Body of pancreas (tissue), 4 donors: ENCODE results near the gene SERPINA12. TPM values are rescaled to one million over a fixed set of nuclear protein-coding genes. Genes with fewer than 3 reads are reported as not detected.

Experiments used
- ATAC-seq: fragments of 150-250 bp; one replicate; pipeline ENCODE4 v1.9.1; 2016
- DNase-seq, 4 donors: peaks; one replicate each; pipeline ENCODE4 v3.0.0-alpha.2; 2019
- H3K27ac ChIP-seq, 4 donors: fragments of 200-600 bp; sonication (generic); 1 replicate in 3 of 4; 2 replicates in 1 of 4; pipeline versions ENCODE4 v1.5.1 to v1.6.1; 2016 to 2019; ENCODE audit warnings: mild to moderate bottlenecking in 1 of 4, mixed read lengths in 1 of 4, moderate library complexity in 1 of 4
- H3K27me3 ChIP-seq, 2 donors: fragments of 200-600 bp; sonication (generic); one replicate each; pipeline ENCODE4 v1.6.0; 2016; ENCODE audit warnings: mild to moderate bottlenecking in 1 of 2
- H3K36me3 ChIP-seq, 2 donors: fragments of 200-600 bp; sonication (generic); replicated peaks in 1 of 2; 2 replicates each; pipeline ENCODE4 v1.5.1; 2016; ENCODE audit warnings: low read depth in 2 of 2; ENCODE audit not compliant: insufficient read depth in 1 of 2
- H3K4me1 ChIP-seq: fragments of 200-600 bp; sonication (generic); one replicate; pipeline ENCODE4 v1.6.0; 2016
- H3K4me3 ChIP-seq, 2 donors: fragments of 200-600 bp; sonication (generic); 1 replicate in 1 of 2; 2 replicates in 1 of 2; pipeline ENCODE4 v1.5.1; 2016 to 2019
- H3K9me3 ChIP-seq, 3 donors: fragments of 200-600 bp; sonication (generic); 1 replicate in 2 of 3; 2 replicates in 1 of 3; pipeline ENCODE4 v1.5.1; 2016
- POLR2A ChIP-seq, 3 donors: fragments of 450-650 bp; IDR thresholded peaks; one replicate each; pipeline ENCODE4 v1.6.1; 2016; ENCODE audit warnings: antibody characterized with exemption in 3 of 3, mild to moderate bottlenecking in 2 of 3
- WGBS, 2 donors: methylation state at CpG; one replicate each; pipeline ENCODE4 v1.1.5; 2017; 5-methylcytosine and 5-hydroxymethylcytosine counted together
- intact Hi-C: fragments of 100-400 bp; cut with DNase I; formaldehyde crosslinking; loops from one replicate; pipeline ENCODE4 v1.15.1; 2023
- total RNA-seq, 2 donors: library from RNA; depleted of rRNA; stranded (reverse); fragments of >200 nt; gene quantifications; one replicate each; pipeline ENCODE4 v1.1.0, GENCODE V29; 2016
- TF ChIP-seq, protein P1 (sequence below), 7 experiments: fragments of 450-650 bp in 4 of 7; fragments of 200-600 bp in 3 of 7; sonication (generic) in 3 of 7; IDR thresholded peaks; one replicate each; pipeline ENCODE4 v1.5.1; 2016 to 2019; ENCODE audit warnings: antibody characterized with exemption in 7 of 7

The SERPINA12 gene, protein sequence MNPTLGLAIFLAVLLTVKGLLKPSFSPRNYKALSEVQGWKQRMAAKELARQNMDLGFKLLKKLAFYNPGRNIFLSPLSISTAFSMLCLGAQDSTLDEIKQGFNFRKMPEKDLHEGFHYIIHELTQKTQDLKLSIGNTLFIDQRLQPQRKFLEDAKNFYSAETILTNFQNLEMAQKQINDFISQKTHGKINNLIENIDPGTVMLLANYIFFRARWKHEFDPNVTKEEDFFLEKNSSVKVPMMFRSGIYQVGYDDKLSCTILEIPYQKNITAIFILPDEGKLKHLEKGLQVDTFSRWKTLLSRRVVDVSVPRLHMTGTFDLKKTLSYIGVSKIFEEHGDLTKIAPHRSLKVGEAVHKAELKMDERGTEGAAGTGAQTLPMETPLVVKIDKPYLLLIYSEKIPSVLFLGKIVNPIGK
- total RNA-seq = not detected

GRCh38 chr14:94509356-94509755, at the start of gene SERPINA12:
TSS of gene SERPINA12 (minus strand) at chr14:94509469. CDS start at chr14:94498397, 11,072 bp downstream.
- Histone ChIP-seq H3K36me3 (no peaks in the 10 kb centered on the region), H3K4me3 (no peak within 1 kb of the TSS), H3K27ac (no peak within 1 kb of the TSS), H3K27me3 (no peaks in the 10 kb centered on the region), H3K4me1 (no peaks in the 10 kb centered on the region), H3K9me3 (no peaks in the 10 kb centered on the region)
- intact Hi-C loops = no loop called here
- no peak for DNase-seq
- 60 to 62% methylated on average over 3 of the region's 3 CpGs for WGBS, 2 donors
- ATAC-seq = no peak
- TF ChIP-seq, protein P1, sequence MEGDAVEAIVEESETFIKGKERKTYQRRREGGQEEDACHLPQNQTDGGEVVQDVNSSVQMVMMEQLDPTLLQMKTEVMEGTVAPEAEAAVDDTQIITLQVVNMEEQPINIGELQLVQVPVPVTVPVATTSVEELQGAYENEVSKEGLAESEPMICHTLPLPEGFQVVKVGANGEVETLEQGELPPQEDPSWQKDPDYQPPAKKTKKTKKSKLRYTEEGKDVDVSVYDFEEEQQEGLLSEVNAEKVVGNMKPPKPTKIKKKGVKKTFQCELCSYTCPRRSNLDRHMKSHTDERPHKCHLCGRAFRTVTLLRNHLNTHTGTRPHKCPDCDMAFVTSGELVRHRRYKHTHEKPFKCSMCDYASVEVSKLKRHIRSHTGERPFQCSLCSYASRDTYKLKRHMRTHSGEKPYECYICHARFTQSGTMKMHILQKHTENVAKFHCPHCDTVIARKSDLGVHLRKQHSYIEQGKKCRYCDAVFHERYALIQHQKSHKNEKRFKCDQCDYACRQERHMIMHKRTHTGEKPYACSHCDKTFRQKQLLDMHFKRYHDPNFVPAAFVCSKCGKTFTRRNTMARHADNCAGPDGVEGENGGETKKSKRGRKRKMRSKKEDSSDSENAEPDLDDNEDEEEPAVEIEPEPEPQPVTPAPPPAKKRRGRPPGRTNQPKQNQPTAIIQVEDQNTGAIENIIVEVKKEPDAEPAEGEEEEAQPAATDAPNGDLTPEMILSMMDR (IDR thresholded peaks at IDR 0.05) = no peak
- TF ChIP-seq POLR2A (IDR thresholded peaks at IDR 0.05) = no peak

- H3K9me3 ChIP-seq = no peaks in the 10 kb centered on the region
- intact Hi-C loops = no loop called here
- no peak for ATAC-seq
- H3K27ac ChIP-seq = no peak overlapping the region
- H3K36me3 ChIP-seq = no peaks in the 10 kb centered on the region
- TF ChIP-seq, protein P1 (IDR thresholded peaks at IDR 0.05) = no peak
- no peak for TF ChIP-seq POLR2A (IDR thresholded peaks at IDR 0.05)
- no peak for DNase-seq
- H3K4me1 ChIP-seq = peaks cover 40% of the 10 kb centered on the region
- no peak overlapping the region for H3K4me3 ChIP-seq
- no peaks in the 10 kb centered on the region for H3K27me3 ChIP-seq
- 92 to 93% methylated on average over 2 of the region's 2 CpGs for WGBS, 2 donors
Observed at GRCh38 chr14:94558842-94559241, 49.6 kb upstream of the SERPINA12 start.

DNA sequence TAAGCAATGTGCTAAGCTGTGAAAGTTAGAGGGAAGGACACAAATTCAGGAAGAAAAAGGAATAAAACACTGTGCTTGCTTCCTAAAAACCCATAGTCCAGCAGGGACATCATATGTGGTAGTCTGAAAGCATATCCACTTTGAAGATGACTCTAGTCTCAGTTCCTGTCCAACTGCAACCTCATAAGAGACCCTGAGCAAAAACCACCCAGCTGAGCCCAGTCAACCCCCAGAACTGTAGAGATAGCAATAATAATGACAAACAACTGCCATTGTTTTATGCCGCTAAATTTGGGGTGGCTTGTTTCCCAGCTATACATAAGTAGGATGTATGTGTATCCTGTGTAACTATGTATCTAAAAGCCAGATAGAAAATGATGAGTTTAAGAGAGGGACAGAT, 48.1 kb upstream of the SERPINA12 start:
- WGBS, 2 donors = 90 to 95% methylated on average over 1 of the region's 1 CpG
- TF ChIP-seq POLR2A (IDR thresholded peaks at IDR 0.05) = no peak
- TF ChIP-seq, protein P1 (IDR thresholded peaks at IDR 0.05) = no peak
- ATAC-seq = no peak

GRCh38 chr14:94555991-94556390, 46.7 kb upstream of the SERPINA12 start:
- no peaks in the 10 kb centered on the region for H3K9me3 ChIP-seq
- no peaks in the 10 kb centered on the region for H3K36me3 ChIP-seq
- H3K4me3 ChIP-seq = no peak overlapping the region
- DNase-seq = no peak
- peaks cover 19% of the 10 kb centered on the region for H3K4me1 ChIP-seq
- WGBS, 2 donors = 83 to 97% methylated on average over 8 to 9 of the region's 9 CpGs
- no peak overlapping the region for H3K27ac ChIP-seq
- no peaks in the 10 kb centered on the region for H3K27me3 ChIP-seq
- TF ChIP-seq, protein P1 (IDR thresholded peaks at IDR 0.05) = no peak
- TF ChIP-seq POLR2A (IDR thresholded peaks at IDR 0.05) = no peak
- intact Hi-C loops = no loop called here
- no peak for ATAC-seq

More for the DNA sequence above, 48.1 kb upstream of the SERPINA12 start:
- Histone ChIP-seq H3K4me3 (no peak overlapping the region), H3K4me1 (peaks cover 25% of the 10 kb centered on the region), H3K27ac (no peak overlapping the region), H3K36me3 (no peaks in the 10 kb centered on the region), H3K27me3 (no peaks in the 10 kb centered on the region), H3K9me3 (no peaks in the 10 kb centered on the region)
- no peak for DNase-seq
- intact Hi-C loops = no loop called here

DNA sequence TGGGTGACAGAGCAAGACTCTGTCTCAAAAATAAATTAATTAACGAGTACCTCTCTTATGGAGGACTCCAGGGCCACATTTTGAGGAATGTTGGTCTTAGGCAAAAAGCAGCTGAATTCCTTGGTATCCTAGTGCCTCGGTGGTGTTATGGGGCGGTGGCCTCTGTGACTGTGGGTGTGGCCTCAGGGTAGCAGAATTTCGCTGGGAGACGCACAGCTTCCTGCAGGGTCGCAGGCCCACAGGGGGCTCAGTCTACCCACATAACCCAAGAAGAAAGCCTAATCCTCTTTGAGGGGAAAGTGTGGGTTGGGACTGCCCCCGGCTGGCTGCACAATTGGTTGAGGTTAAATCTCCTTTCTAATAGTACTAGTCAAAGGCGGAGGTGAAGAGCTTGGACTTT, 40.8 kb upstream of the SERPINA12 start:
- Histone ChIP-seq H3K4me3 (no peak overlapping the region), H3K36me3 (no peaks in the 10 kb centered on the region), H3K27ac (no peak overlapping the region), H3K27me3 (no peaks in the 10 kb centered on the region), H3K9me3 (peaks cover 0 to 3% (median 0%) of the 10 kb centered on the region in 3 donors), H3K4me1 (no peaks in the 10 kb centered on the region)
- intact Hi-C loops = no loop called here
- no peak for TF ChIP-seq POLR2A (IDR thresholded peaks at IDR 0.05)
- TF ChIP-seq, protein P1 (IDR thresholded peaks at IDR 0.05) = no peak
- WGBS, 2 donors = 60 to 67% methylated on average over 8 of the region's 8 CpGs
- ATAC-seq (no peak), DNase-seq (no peak)
